Dedifferentiated amniotic fluid mesenchymal stem cell (primary cell): ENCODE data around the gene SSUH2.
"Not testable (repeated sequence)": the region's sequence is repeated elsewhere in the genome, so short reads cannot be mapped to it uniquely, and the experiment has no call there.

Experiments
- DNase-seq: peaks from one replicate; pipeline ENCODE4 v3.0.0-alpha.2; 2016; ENCODE audit errors: extremely low spot score

Gene SSUH2

DNA sequence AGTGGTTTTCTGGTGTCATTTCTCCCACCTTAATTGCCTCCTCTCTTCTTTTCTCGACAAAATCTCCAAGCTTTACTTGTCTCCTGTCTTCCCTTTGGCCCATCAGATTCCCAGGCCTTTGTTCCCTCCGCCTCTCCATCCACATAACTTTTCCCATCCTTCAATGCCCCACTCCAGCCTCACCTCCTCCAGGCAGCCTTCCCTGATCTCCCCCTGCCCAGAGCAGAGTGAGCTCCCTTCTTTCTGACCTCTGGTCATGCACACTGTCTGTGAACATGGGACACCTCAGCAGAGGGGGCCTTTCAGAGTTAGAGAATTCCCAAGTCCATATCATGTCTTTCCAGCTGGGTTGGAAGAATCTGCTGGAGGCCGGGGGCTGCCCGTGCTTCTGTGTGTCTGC, 14.6 kb upstream of the SSUH2 start:
- no peak for DNase-seq

DNA sequence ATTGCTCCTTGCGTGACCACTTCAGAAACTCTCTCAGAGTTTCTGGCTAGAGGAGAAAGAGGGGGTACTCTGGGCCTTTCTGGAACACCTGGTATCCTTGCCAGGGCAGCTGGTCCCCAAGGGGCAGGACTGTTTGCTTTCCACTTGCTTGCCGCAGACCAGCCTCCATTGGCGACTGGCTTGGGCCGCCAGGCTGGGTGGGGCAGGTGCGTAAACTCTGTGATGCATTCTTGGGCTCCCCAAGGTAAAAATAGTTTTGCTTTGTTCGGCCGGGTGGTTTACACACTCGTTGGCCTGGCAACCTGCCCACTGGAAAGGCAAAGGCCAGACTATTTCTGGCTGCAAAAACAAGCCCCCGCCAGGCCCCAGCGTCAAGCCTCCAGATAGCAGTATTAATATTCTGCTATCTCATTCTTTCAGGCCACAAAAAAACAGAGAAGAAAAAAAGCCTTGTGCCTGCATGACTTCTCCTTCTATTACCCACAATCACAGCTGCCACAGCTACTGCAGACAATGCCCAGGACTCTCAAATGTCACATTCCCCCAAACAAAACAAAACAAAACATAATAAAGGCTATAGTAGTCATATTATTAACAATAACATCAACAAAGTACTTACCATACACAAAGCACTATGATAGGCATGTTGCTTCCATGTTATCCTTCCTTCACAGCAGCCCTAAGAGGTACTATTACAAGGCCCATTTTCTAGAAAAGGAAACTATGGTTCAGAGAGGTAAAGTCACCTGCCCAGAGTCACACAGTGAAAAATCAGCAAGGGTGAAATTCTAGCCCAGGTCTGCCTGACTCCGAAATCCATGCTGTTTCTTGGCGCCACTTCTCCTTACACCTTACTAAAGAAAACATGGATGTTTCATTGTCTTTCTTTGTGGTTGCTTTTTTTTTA, 14.0 kb upstream of the SSUH2 start:
- DNase-seq = no peak

DNA sequence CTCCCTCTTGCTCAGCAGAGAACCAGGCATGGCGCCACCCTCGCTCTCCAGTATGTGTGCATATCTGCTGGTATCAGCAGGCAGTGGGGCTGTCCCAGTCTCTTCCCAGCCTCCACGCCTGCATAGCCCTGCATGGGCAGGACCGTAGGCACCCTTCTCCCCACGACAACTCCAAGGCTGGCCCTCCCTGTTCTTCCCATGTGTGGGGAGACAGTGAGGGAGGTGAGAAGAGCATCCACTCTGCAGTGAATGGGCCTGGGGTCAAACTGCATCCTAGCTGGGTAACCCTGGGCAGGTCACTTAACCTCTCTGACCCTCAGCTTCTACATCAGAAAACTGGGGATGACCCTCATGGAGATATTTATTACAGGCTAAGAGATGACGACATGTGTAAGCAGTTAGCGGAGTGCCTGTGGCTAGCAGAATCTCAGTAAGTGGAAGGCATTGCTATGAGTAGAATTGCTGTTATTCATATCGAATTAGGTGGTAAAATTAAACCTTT, 13.3 kb upstream of the SSUH2 start:
- DNase-seq = no peak

DNA sequence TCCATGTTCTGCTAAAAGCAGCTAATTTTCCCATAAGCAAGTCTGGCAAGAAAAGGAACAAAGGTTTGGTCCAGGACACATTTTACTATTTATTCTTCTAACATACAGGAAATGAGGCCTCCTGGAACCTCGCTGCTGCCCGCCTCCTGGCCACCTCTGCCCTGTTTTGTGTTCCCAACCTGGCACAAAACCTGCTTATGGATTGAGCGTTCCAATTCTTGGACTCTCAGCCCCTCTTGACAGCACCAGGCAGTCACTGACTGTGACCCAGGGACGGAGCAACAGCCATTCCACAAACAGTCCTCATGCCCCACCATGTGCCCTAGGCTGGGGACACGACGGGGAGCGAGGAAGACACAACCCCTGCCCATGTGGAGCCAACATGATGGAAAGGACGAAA, 11.6 kb upstream of the SSUH2 start:
- DNase-seq = no peak

DNA sequence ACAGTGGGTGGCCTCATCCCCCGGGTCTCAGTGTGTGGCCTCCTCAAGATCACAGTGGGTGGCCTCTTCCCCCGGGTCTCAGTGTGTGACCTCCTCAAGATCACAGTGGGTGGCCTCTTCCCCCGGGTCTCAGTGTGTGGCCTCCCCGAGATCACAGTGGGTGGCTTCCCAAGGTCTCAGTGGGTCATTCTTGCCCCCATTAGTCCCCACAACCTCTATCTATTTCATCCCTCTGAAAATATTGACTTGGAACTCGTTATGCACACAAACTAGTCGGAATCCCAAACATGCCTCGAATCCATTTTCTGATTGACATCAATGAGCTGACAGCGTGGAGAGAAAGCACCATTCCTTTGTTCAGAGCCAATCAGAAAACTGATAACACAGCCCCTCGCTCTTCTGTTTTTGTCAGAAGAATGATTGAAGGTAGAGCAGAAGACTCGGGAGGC, 10.8 kb upstream of the SSUH2 start:
- DNase-seq = no peak

DNA sequence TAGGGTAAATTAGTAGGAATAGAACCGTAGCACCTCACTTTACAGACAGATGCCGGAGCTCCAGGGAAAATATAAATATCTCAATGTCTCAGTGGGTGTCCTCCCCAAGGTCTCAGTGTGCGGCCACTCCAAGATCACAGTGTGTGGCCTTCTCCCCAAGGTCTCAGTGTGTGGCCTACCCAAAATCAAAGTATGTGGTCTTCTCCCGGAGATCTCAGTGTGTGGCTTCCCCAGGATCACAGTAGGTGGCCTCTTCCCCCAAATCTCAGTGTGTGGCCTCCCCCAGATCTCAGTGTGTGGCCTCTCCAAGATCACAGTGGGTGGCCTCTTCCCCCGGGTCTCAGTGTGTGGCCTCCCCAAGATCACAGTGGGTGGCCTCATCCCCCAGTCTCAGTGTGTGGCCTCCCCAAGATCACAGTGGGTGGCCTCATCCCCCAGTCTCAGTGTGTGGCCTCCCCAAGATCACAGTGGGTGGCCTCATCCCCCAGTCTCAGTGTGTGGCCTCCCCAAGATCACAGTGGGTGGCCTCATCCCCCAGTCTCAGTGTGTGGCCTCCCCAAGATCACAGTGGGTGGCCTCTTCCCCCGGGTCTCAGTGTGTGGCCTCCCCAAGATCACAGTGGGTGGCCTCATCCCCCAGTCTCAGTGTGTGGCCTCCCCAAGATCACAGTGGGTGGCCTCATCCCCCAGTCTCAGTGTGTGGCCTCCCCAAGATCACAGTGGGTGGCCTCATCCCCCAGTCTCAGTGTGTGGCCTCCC, 10.2 kb upstream of the SSUH2 start:
- not testable (repeated sequence) for DNase-seq

DNA sequence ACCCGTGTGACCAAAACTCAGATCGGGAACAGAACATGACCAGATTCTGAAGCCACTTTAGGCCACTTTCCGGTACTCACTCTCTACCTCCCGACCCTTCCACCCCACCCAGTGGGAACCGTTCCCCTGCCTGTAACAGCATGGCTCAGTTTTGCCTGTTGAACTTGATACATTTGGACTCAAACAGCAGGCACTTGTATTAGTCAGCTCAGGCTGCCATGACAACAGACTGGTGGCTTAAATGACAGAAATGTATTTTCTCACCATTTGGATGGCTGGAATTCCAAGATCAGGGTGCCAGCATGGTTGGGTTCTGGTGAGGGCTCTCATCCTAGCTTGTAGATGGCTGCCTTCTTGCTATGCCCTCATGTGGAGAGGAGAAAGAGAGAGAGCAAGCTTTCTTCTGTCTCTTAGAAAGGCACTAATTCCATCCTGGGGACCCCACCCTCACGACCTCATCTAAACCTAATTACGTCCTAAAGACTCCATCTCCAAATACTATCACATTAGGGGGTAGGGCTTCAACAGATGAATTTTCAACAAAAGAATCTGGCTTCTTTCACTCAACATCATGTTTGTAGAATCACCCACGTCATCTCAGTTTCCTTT, 9.3 kb upstream of the SSUH2 start:
- DNase-seq = no peak

DNA sequence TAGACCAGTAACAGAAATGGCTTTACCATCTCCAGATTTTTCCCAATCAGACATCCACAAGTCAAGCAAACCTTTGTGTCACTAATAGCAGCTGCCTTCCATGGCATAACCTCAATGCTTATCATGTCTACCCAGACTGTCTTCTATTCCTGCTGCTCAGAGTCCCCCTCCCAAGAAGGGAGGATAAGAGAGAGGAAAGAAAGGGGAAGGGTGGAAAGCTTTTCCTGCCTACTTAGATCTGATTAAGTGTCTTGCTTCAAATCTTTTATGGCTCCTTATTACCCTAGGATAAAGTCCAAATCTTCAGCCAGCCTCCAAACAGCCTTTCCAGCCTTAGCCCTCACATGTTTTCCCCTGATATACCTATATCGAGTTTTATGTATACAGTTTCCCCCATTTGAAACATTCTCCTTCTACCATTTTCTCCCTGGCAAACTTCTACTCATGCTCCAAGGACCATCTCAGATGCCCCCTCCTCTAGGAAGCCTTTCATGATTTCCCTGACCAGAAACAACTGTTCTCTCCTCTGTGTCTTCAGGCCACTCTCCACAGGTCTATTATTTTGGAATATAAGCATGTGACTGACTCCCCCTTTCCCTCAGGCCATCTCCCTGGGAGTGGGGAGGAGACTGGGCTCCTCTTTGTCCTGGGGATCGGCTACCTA, 7.9 kb upstream of the SSUH2 start:
- no peak for DNase-seq

DNA sequence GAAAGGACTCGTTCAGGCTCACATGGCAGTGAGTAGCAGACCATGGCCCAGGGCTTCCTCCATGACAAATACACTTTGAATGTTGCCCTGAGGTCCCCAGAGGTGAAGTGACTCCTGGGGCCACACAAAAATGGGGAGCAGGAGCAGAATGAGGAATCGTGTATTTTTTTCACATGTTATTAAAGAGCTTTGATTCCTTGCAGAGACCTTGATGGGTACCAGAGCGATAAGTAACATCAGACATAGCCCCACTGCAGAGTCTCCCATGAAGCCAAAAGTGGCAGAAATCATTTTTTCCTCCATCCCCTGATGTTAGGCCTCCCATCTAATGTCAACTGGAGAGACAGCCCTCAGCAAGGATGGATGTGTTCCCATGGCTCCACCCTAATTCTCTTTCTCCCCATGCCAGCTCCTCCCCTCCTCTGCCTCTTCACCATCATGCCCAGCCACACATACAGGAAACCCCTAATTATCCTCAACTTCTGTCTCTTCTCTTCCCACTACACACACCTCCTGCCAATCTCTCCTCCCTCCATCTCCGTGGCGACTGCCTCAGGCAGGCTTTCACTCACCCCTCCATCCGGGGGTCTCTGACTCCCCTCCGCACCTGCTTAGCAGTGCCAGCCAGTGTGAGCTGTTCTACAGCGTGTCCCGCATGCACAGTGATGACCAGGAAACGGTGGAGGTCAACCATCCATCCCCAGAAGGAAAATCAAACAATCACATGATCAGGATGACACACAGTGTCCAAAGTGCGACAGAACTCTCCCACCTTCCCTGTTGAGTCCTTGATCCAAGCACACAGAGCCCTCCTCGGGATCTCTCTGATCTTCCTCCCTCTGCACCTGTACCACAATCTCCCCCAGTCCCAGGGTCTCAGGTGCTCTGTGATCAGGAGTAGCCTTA, 7.1 kb upstream of the SSUH2 start:
- no peak for DNase-seq

DNA sequence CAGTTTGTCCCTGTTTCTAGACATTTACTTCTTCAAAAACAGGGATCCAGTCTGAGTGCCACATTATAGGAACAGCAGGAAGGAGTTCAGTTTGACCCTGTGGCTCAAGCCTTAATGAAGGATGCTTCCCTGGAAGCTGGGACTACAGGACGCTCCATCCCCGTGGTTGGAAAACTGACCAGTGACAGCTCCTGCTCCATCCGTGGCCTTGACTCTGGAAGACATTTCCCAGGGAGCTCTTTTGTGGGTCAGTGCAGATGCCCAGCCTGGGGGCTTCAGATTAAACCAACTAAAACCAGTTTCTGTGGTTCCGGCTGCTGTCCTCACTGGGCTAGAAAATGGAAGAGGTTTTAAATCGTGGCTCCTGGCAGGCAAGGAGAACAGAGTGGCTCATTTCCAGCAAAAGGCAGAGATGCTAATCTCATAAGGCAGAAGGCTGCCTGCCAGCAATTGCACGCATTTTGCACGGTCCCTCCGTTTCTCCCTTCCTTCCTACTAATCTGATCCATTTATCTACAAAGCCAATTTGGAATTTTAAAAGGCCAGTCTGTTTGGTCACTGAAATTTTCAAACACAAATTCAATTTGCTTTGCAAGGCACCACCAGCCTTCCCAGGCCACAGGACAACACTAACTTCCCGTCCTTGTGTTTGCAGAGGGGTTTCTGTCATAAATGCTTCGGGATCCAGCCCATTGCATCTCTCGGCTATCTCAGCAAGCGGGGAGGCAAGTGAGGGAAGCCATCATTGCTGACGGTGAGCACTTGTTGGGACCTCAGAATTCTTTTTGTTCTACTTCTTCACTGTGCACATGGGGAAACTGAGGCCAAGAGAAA, 6.2 kb upstream of the SSUH2 start:
- DNase-seq = peak; percentile 42

DNA sequence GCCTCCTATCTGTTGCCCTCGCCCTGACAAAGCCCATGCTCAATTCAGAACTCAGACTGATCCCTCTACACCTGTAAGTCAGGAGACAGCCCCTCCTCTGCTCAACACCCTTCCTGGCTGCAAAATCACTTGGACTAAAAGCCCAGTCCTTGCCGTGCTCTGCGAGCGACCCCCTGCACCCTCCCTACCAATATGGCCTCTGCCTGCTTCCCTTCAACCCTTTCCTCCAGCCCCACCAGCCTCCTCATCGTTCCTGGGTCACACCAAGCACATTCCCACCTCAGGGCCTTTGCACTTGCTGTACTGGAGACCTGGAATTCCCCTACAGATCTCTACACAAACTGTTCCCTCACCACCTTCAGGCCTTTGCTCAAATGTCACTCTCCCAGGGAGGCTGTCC, 5.2 kb upstream of the SSUH2 start:
- no peak for DNase-seq

DNA sequence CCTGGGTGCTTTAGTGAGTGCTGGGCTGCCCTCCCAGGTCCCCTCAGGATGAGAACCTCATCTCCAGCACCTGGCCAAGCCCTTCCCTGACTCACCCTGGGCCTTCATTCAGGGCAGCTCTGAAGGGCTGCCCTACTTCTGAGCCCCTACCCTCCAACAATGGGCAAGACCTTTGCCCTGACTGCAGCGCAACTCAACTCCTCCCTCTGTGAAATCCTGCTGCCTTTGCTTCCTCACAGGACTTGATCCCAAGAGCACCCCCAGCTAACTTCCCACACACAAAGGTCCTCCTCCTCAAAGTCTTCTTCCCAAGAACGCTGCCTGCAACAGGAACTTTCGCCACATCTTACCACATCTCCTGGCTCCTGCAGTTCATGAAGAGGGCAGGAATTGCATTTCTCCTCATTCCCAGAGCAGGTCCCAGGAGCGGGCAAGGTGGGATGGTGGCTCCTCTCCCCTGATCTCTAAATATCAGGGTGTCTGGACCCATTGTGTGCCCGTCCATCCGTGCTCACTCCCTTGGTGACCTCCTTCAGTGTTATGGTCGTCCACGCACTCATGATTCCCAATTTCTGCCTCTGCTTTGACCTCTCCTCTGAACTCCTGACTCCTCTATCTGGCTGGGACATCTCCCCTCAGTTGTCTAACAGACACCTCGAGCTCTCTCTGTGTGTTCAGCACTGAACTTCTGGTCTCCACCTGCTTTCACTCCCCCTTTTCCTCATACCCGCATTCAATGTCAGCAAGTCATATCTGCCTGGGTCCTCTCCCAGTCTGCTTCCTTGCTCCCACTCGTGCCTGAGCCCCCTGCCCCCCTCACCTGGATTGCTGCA, 4.5 kb upstream of the SSUH2 start:
- no peak for DNase-seq

DNA sequence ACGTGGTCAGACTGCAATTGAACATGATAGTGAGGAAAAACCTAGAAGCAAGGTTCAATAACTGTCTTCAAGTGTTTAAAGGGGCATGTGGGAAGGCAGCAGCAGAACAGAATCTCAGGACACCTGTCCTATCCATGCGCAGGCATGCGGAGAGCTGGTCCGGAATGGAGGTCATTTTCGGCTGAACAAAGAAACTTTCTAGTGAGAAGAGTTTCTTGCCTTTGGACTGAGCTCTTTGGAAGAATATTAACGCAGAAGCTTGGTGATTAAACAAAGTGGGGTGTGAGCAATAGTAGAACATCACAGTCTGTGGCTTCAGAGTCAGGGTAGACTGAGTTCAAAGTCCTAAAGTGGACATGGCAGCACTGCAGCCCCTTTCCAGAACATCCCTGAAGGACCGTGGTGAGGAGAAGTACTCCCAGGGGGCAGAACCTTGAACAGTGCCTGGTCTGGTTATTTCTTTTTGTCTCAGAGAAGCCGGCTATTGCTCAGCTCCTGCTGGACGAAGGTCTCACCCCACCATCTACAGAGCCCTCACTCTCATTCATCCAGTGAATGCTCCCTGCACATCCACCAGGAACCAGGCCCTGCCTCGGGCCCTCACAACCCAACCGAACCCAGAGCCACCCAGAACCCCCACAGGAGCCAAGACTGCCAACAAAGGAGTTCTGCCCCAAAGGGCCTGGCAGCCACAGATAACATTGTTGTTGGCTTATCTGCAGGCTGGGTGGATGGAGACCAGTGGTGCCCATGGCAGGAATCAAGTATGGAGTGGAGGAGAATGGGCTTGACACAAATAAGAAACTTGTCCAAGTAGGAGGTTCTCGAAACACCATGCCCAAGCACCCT, 2.8 kb upstream of the SSUH2 start:
- no peak for DNase-seq

DNA sequence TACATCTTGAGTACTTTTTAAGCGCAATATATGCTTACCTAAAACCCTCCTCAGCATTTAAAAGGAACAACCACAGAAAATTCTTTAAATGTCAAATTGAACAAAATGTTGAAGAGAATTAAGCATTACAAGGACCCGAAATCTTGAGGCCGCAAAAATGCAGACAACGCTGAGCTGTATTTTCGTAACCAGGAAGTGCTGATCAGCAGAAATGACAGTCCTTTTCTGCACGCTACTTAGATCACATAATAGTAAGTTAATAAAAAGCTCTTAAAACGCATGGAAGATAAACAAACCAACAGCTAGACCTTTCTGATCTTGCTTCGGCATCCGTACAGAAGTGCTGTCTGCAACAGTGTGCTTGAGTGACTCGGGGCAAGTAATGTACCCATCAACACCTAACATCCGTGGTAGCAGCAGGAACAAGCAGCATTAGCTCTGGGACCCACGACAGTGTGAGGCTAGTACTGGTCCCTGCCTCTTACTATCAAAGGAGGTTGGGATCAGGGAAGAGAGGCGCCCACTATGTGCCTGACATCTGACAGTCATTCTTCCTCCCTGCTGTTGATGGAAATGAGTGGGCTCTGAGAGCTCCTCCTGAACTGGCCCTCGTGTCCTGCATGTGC, 1.8 kb upstream of the SSUH2 start:
- no peak for DNase-seq

DNA sequence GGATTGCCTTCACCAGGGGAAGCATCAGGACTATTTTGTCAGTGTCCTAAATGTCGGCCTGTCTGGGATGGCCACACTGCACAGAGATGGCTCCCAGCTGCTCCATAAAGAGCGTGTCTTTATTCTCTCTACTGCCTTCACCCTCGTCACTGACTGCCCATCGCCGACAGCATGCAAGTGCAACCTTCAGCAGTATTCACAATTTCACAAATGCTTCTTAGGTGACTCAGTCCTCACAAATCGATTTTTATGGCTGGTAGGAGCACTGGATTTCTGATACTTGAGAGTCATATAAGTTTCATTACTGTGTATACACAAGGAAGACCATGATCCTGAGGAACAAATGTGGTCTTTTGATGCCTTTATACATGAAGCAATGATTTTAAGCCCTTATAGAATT, 1.1 kb upstream of the SSUH2 start:
- no peak for DNase-seq

DNA sequence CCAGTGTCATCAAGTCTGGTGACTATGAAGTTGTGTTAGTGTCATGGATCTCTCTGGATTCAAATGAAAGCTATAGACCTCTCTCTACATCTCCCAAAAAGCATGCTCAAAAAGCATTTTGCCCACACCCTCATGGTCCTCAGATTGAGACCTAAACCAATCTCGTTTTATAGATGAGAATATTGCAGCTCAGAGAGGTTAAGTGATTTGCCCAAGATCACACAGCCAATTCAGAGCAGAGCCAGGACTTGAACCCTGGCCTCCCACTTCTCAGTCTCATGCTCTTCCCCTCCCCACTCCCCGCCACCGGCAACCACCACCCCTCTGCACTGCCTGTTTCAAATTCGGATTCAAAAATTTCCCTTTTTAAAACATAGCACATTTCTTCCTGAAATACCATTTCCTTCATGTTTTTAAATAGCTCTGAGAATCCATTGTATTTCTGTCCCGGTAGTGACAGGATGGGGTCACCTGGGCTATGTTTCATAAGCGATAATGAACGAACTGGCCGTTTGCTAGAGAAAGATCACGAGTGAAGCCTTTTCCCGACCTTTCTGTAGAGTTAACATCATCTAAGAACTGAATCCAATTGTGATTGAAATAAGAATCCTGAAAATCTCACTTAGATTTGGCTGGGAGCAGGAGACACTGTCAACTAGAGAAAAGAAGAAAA, 769 bp downstream of the SSUH2 start:
- no peak for DNase-seq

DNA sequence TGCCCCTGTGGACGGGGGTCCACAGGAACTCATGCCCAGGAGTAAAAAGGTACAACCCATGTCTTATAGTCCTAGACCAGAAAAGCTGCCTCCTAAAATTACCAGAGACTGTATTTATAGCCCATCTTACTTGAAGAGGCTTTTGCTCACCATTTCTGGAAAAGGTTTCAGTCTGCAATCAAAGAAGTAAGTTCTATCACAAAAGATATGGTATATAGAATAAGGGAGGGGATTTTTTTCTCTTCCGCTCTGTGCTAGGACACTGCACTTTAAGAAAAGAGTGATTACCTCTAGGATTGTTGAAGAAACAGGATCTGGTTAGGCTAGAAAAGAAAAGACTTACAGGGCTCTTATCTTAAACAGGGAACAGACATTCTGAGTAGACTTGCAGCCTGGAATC, 2.6 kb downstream of the SSUH2 start:
- DNase-seq = no peak
